PC-9 (cell line): ENCODE results near the gene KCND1. TPM values are rescaled to one million over a fixed set of nuclear protein-coding genes. Genes with fewer than 3 reads are reported as not detected.

ENCODE experiments used
- BruUV-seq: library from RNA; stranded (reverse); fragments of 400-500 nt; replicated peaks from 2 replicates; lab custom pipeline; 2021; lab: Mats Ljungman, UMichigan
- CTCF ChIA-PET: fragments of 300-600 bp; sonication (Branson Sonifier 250); formaldehyde crosslinking; loops from one replicate; lab custom pipeline; 2022; ENCODE audit warnings: antibody characterized with exemption; lab: Charles Lee
- POLR2A ChIA-PET: fragments of 300-600 bp; sonication (Branson Sonifier 250); formaldehyde crosslinking; loops from one replicate; lab custom pipeline; 2022; ENCODE audit warnings: antibody characterized with exemption; ENCODE audit not compliant: unreplicated experiment; lab: Charles Lee
- DNase-seq, 2 experiments: peaks; one replicate each; pipeline versions ENCODE4 v3.0.0 to v3.0.0-alpha.2; 2015 to 2022; ENCODE audit warnings: mixed read lengths in 1 of 2
- H2AFZ ChIP-seq: fragments of 200-600 bp; sonication (generic); 2 replicates; pipeline ENCODE4 v1.8.1; 2017; ENCODE audit warnings: antibody characterized with exemption
- H3F3A ChIP-seq: fragments of 200-600 bp; sonication (generic); 2 replicates; pipeline ENCODE4 v1.8.1; 2017; ENCODE audit warnings: antibody characterized with exemption, mild to moderate bottlenecking, low read depth; ENCODE audit not compliant: insufficient read depth
- H3K27ac ChIP-seq: fragments of 200-600 bp; sonication (generic); 2 replicates; pipeline ENCODE4 v1.6.1; 2016; ENCODE audit warnings: mixed run types
- H3K27me3 ChIP-seq: fragments of 200-600 bp; sonication (generic); 2 replicates; pipeline ENCODE4 v1.6.1; 2016; ENCODE audit warnings: low read depth, mixed run types; ENCODE audit not compliant: insufficient read depth
- H3K36me3 ChIP-seq: fragments of 200-600 bp; sonication (generic); 2 replicates; pipeline ENCODE4 v1.6.1; 2016; ENCODE audit warnings: low read depth, mixed run types
- H3K4me1 ChIP-seq: fragments of 200-600 bp; sonication (generic); replicated peaks from 2 replicates; pipeline ENCODE4 v1.6.1; 2016; ENCODE audit warnings: mixed run types; ENCODE audit not compliant: insufficient read depth
- H3K4me2 ChIP-seq: fragments of 200-600 bp; sonication (generic); 2 replicates; pipeline ENCODE4 v1.6.1; 2017; ENCODE audit warnings: mixed run types
- H3K4me3 ChIP-seq: fragments of 200-600 bp; sonication (generic); 2 replicates; pipeline ENCODE4 v1.6.1; 2016; ENCODE audit warnings: mixed run types
- H3K79me2 ChIP-seq: fragments of 200-600 bp; sonication (generic); 2 replicates; pipeline ENCODE4 v1.6.1; 2017; ENCODE audit warnings: low read depth, mixed run types
- H3K9me2 ChIP-seq: fragments of 200-600 bp; sonication (generic); 2 replicates; pipeline ENCODE4 v1.8.1; 2017; ENCODE audit warnings: mild to moderate bottlenecking; ENCODE audit not compliant: insufficient read depth
- H3K9me3 ChIP-seq: fragments of 200-600 bp; sonication (generic); 2 replicates; pipeline ENCODE4 v1.8.1; 2016; ENCODE audit warnings: low read depth; ENCODE audit not compliant: insufficient read depth
- H4K20me1 ChIP-seq: fragments of 200-600 bp; sonication (generic); 2 replicates; pipeline ENCODE4 v1.8.1; 2017; ENCODE audit not compliant: insufficient read depth
- CTCF ChIP-seq: fragments of 200-600 bp; sonication (generic); conservative IDR thresholded peaks from 2 replicates; pipeline ENCODE4 v1.6.1; 2017; ENCODE audit warnings: mixed run types, antibody characterized with exemption, mild to moderate bottlenecking, moderate library complexity
- EZH2 ChIP-seq: fragments of 200-600 bp; sonication (generic); IDR thresholded peaks from 2 replicates; pipeline ENCODE4 v1.8.0; 2017; ENCODE audit warnings: antibody characterized with exemption, low read depth
- intact Hi-C: fragments of 100-400 bp; cut with micrococcal nuclease; formaldehyde crosslinking; loops from one replicate; pipeline ENCODE4 v1.10.0; 2022; ENCODE audit not compliant: unreplicated experiment
- total RNA-seq: library from RNA; stranded (reverse); gene quantifications from 2 replicates; pipeline ENCODE4 v1.2.3, GENCODE V29; 2021

The KCND1 gene
- total RNA-seq, 1 experiment from 2014 or later, result 2.2 TPM

DNA sequence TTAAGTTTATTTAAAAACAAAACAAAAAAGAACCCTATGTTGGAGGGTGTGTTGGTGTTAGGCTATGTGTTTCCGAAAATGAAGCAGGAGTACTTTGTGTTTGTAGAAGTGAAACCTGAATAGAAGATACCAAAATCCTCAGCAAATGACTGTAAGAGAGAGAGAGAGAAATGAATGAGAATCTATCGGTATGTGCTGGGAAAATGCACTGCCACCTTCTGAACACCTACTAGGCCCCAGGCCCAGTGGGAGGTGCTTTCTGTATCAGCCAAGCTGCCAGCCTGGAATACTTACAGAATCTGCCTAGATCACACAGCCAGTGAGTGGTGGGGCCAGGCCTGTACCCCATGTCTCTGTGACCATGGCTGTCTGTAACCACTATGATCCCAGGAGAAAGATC is 37.9 kb downstream of the KCND1 start:
- no peaks in the 10 kb centered on the region for H3K9me3 ChIP-seq
- TF ChIP-seq CTCF (no peak), EZH2 (no peak)
- DNase-seq, result no peak
- H3K36me3 ChIP-seq, result no peaks in the 10 kb centered on the region
- H3K79me2 ChIP-seq, result no peaks in the 10 kb centered on the region
- ChIA-PET POLR2A (no interaction called here), CTCF (no interaction called here)
- no TSS peak for BruUV-seq
- H3K27me3 ChIP-seq, result no peaks in the 10 kb centered on the region
- no peak overlapping the region for H3K4me3 ChIP-seq
- intact Hi-C loops, result no loop called here
- H3K4me2 ChIP-seq, result no peak overlapping the region
- no peak overlapping the region for H2AFZ ChIP-seq
- H3K4me1 ChIP-seq, result no peaks in the 10 kb centered on the region
- no peaks in the 10 kb centered on the region for H3K9me2 ChIP-seq
- no peaks in the 10 kb centered on the region for H3F3A ChIP-seq
- no peaks in the 10 kb centered on the region for H4K20me1 ChIP-seq
- H3K27ac ChIP-seq, result no peak overlapping the region

GRCh38 chrX:48927736-48928382 is 43.8 kb downstream of the KCND1 start:
- no peak for DNase-seq
- Histone ChIP-seq H3K4me2 (no peak overlapping the region), H3K9me2 (no peaks in the 10 kb centered on the region), H3K27ac (no peak overlapping the region), H4K20me1 (no peaks in the 10 kb centered on the region), H3F3A (no peaks in the 10 kb centered on the region), H2AFZ (no peak overlapping the region), H3K4me3 (no peak overlapping the region), H3K9me3 (no peaks in the 10 kb centered on the region), H3K79me2 (no peaks in the 10 kb centered on the region), H3K27me3 (no peaks in the 10 kb centered on the region), H3K4me1 (no peaks in the 10 kb centered on the region), H3K36me3 (no peaks in the 10 kb centered on the region)
- ChIA-PET CTCF (no interaction called here), POLR2A (no interaction called here)
- BruUV-seq, result no TSS peak
- TF ChIP-seq EZH2 (no peak), CTCF (no peak)
- intact Hi-C loops, result no loop called here

- Histone ChIP-seq H3K4me1 (no peaks in the 10 kb centered on the region), H3K4me2 (no peak overlapping the region), H2AFZ (no peak overlapping the region), H3K36me3 (no peaks in the 10 kb centered on the region), H3K9me2 (no peaks in the 10 kb centered on the region), H3F3A (no peaks in the 10 kb centered on the region), H3K9me3 (no peaks in the 10 kb centered on the region), H4K20me1 (no peaks in the 10 kb centered on the region), H3K27ac (no peak overlapping the region), H3K27me3 (no peaks in the 10 kb centered on the region), H3K79me2 (no peaks in the 10 kb centered on the region), H3K4me3 (no peak overlapping the region)
- intact Hi-C loops, result no loop called here
- ChIA-PET CTCF (no interaction called here), POLR2A (no interaction called here)
- BruUV-seq, result no TSS peak
- TF ChIP-seq EZH2 (no peak), CTCF (no peak)
- no peak for DNase-seq
Observed at GRCh38 chrX:48927123-48927522, 44.5 kb downstream of the KCND1 start.
